T-cell (primary cell): ENCODE results near the gene CD34. TPM values are rescaled to one million over a fixed set of nuclear protein-coding genes. Genes with fewer than 3 reads are reported as not detected.
"Not testable (repeated sequence)": the region's sequence is repeated elsewhere in the genome, so short reads cannot be mapped to it uniquely, and the experiment has no call there.

ENCODE experiments used
- ATAC-seq, 4 experiments: fragments of 200-7000 bp in 3 of 4; fragments of 150-1000 bp in 1 of 4; cut with Tn5 transposase; replicated peaks in 1 of 4; 1 replicate in 3 of 4; 2 replicates in 1 of 4; pipeline ENCODE4 v1.10.0; 2021; ENCODE audit warnings: moderate library complexity in 3 of 4, mild to moderate bottlenecking in 2 of 4, moderate number of reproducible peaks in 1 of 4
- CTCF ChIA-PET, 2 donors: fragments of 300-600 bp; sonication (Branson Sonifier 250); formaldehyde crosslinking; loops; one replicate each; lab custom pipeline; 2022; ENCODE audit warnings: antibody characterized with exemption in 2 of 2; lab: Charles Lee
- POLR2A ChIA-PET, 2 donors: fragments of 300-600 bp; sonication (Branson Sonifier 250); formaldehyde crosslinking; loops; one replicate each; lab custom pipeline; 2022; ENCODE audit warnings: antibody characterized with exemption in 2 of 2; lab: Charles Lee
- DNase-seq, 35 experiments: peaks; one replicate each; pipeline versions ENCODE4 v3.0.0 to v3.0.0-alpha.2; 2013 to 2023
- H3K27ac ChIP-seq: one replicate; pipeline ENCODE4 v1.5.1; 2013; ENCODE audit warnings: low read length
- H3K27me3 ChIP-seq, 2 experiments: replicated peaks in 1 of 2; 1 replicate in 1 of 2; 2 replicates in 1 of 2; pipeline versions ENCODE4 v1.6.1 to v1.7.0; 2013; ENCODE audit warnings: low read length in 1 of 2, mixed read lengths in 1 of 2; ENCODE audit not compliant: control insufficient read depth in 2 of 2, insufficient read depth in 2 of 2; ENCODE audit errors: extremely low read depth in 1 of 2
- H3K36me3 ChIP-seq, 2 donors: 1 replicate in 1 of 2; 2 replicates in 1 of 2; pipeline versions ENCODE4 v1.6.1 to v1.7.0; 2013; ENCODE audit warnings: low read length in 1 of 2; ENCODE audit not compliant: control insufficient read depth in 2 of 2, insufficient read depth in 1 of 2; ENCODE audit errors: extremely low read depth in 1 of 2
- H3K4me1 ChIP-seq, 2 experiments: 1 replicate in 1 of 2; 2 replicates in 1 of 2; pipeline versions ENCODE4 v1.6.1 to v1.7.0; 2013; ENCODE audit warnings: low read length in 2 of 2, mixed read lengths in 1 of 2; ENCODE audit not compliant: insufficient read depth in 2 of 2, control insufficient read depth in 1 of 2; ENCODE audit errors: extremely low read depth in 1 of 2
- H3K4me3 ChIP-seq, 2 donors: 1 replicate in 1 of 2; 2 replicates in 1 of 2; pipeline versions ENCODE4 v1.5.1 to v1.7.0; 2013; ENCODE audit warnings: mild to moderate bottlenecking in 2 of 2, low read length in 1 of 2, moderate library complexity in 1 of 2; ENCODE audit not compliant: control insufficient read depth in 1 of 2; ENCODE audit errors: extremely low read depth in 1 of 2
- H3K9me3 ChIP-seq: 2 replicates; pipeline ENCODE4 v1.7.0; 2013
- H3K27ac Mint-ChIP-seq, 2 donors: one replicate each; pipeline ENCODE4 v1.8.0; 2020 to 2021; ENCODE audit warnings: mild to moderate bottlenecking in 2 of 2, mixed read lengths in 2 of 2
- H3K27me3 Mint-ChIP-seq, 2 donors: one replicate each; pipeline ENCODE4 v1.8.0; 2021 to 2022; ENCODE audit warnings: mixed read lengths in 2 of 2
- H3K36me3 Mint-ChIP-seq: one replicate; pipeline ENCODE4 v1.8.0; 2021; ENCODE audit warnings: mixed read lengths
- H3K4me1 Mint-ChIP-seq, 3 donors: one replicate each; pipeline ENCODE4 v1.8.0; 2020 to 2022; ENCODE audit warnings: mixed read lengths in 3 of 3, mild to moderate bottlenecking in 1 of 3
- H3K4me3 Mint-ChIP-seq, 3 donors: one replicate each; pipeline ENCODE4 v1.8.0; 2020 to 2022; ENCODE audit warnings: mild to moderate bottlenecking in 3 of 3, mixed read lengths in 3 of 3, moderate library complexity in 3 of 3
- H3K9me3 Mint-ChIP-seq, 3 donors: one replicate each; pipeline ENCODE4 v1.8.0; 2020 to 2022; ENCODE audit warnings: mixed read lengths in 3 of 3
- WGBS: methylation state at CpG from one replicate; pipeline ENCODE4 v1.1.5; 2013; ENCODE audit warnings: missing lambda C conversion rate; ENCODE audit not compliant: insufficient coverage; 5-methylcytosine and 5-hydroxymethylcytosine counted together
- total RNA-seq, 35 experiments: library from RNA in 6 of 35; stranded (reverse) in 6 of 35; fragments of 120-200 nt in 1 of 35; gene quantifications; one replicate each; pipeline versions ENCODE4 v1.2.1 to v1.2.4 and lab custom pipeline; 2013 to 2026

CD34 gene
- total RNA-seq, 5 donors from 2014 or later (not counting 1 experiment from before 2014, with no cell fraction given): 0.57 to 1.6 (median 0.83) TPM

DNA sequence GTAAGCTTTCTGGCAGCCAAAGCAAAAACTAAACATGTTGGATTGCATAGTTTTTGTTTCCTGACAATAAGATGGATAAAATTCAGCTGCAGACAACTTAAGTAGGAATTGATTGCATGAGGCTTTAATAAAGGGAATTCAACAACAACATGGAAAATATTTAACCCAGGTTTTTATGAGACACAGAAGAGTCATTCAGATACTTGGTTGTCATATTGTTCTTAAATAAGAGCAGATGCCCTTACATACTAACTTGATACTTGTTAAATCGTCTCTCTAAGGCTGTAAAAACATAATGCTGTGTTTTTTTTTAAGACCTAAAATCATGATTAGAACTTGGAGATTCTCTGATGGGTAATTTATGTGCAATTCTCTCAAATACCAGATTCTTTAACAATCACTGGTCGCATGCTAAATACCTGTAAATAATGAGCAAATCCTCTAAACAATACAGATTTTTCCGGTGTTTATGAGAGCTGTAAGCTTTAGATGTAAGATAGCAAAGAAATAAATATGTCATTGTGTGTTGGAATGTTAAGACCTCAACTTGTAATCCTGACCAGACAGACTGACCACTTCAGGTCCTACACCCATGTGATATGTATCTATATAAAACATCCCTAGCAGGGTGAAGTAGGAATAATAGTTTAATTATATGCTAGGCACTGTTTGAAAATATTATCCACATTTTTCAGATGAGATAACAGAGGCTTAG, 37.8 kb upstream of the CD34 start:
- Histone ChIP-seq H3K36me3 (no peaks in the 10 kb centered on the region), H3K9me3 (no peaks in the 10 kb centered on the region), H3K27me3 (peaks cover 0 to 7% of the 10 kb centered on the region in 2 experiments), H3K27ac (no peak overlapping the region), H3K4me3 (no peak overlapping the region), H3K4me1 (no peaks in the 10 kb centered on the region)
- peaks cover 6 to 11% of the 10 kb centered on the region in 2 donors for H3K27me3 Mint-ChIP-seq
- POLR2A ChIA-PET: no interaction called here
- no peaks in the 10 kb centered on the region for H3K4me1 Mint-ChIP-seq
- no peak overlapping the region for H3K27ac Mint-ChIP-seq
- no peaks in the 10 kb centered on the region for H3K9me3 Mint-ChIP-seq
- CTCF ChIA-PET: no interaction called here
- no CpG with 5 or more reads among the region's 3 CpGs for WGBS
- DNase-seq (no peak), ATAC-seq (no peak)
- H3K36me3 Mint-ChIP-seq: no peaks in the 10 kb centered on the region
- no peak overlapping the region for H3K4me3 Mint-ChIP-seq

DNA sequence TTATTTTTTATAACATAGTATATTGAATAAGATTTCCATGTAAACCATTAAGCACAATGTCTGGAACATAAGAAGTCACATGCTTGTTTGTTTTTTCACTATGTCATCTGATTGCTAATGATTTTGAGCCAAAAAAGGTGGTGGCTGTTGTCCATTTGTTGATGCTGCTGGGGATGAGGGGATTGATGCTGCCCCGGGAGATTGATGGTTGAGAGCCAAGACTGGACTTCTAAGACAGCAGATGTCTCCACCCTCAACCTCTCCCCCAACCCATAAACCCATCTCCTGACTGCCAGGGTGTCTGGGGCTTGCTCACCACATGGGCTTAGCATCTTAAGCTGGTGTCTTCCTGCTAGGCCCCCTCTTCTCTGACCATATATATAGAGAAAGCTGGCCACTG, 35.8 kb upstream of the CD34 start:
- CTCF ChIA-PET: interaction anchor here (0.5 to 1.7 kb wide), 3 partner anchors 18 to 119 kb away, joined by 3 to 4 read pairs (median 4); no protein-coding TSS in a partner anchor

DNA sequence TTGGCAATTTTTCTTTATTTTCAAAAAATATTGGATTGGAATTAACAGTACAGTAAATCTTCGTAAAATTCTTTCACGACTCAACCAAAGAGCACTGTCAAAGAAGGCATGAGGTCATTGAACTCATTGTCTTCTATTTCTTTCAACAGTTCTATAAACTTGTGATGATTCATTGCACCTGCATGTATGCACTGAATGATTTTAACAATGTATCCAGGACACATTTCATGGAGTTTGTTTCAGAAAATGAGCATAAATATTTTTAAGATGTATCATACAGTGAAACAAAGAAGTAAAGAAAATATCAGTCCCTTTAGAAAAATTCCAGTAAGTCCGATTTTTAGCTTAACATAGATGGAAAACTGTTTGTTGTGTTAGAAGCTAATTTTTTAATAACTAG, 33.6 kb upstream of the CD34 start:
- Mint-ChIP-seq H3K27ac (no peak overlapping the region), H3K36me3 (no peaks in the 10 kb centered on the region), H3K4me1 (no peaks in the 10 kb centered on the region), H3K4me3 (no peak overlapping the region), H3K27me3 (peaks cover 15 to 28% of the 10 kb centered on the region in 2 donors), H3K9me3 (no peaks in the 10 kb centered on the region)
- H3K36me3 ChIP-seq: no peaks in the 10 kb centered on the region
- POLR2A ChIA-PET: no interaction called here
- no peaks in the 10 kb centered on the region for H3K9me3 ChIP-seq
- ATAC-seq: no peak
- CTCF ChIA-PET: interaction anchor here in 1 of 2 donors (0.9 to 1.2 kb wide), 2 partner anchors 8 to 679 kb away, joined by 3 to 7 read pairs; no protein-coding TSS in a partner anchor
- H3K4me1 ChIP-seq: no peaks in the 10 kb centered on the region
- no CpG with 5 or more reads among the region's 3 CpGs for WGBS
- peaks cover 0 to 19% of the 10 kb centered on the region in 2 experiments for H3K27me3 ChIP-seq
- DNase-seq: no peak
- H3K4me3 ChIP-seq: no peak overlapping the region
- no peak overlapping the region for H3K27ac ChIP-seq

More for the DNA sequence above, 35.8 kb upstream of the CD34 start:
- H3K36me3 Mint-ChIP-seq: no peaks in the 10 kb centered on the region
- DNase-seq: no peak
- H3K9me3 Mint-ChIP-seq: no peaks in the 10 kb centered on the region
- Histone ChIP-seq H3K27ac (no peak overlapping the region), H3K27me3 (peaks cover 0 to 17% of the 10 kb centered on the region in 2 experiments), H3K9me3 (no peaks in the 10 kb centered on the region), H3K36me3 (no peaks in the 10 kb centered on the region), H3K4me3 (no peak overlapping the region), H3K4me1 (no peaks in the 10 kb centered on the region)
- no peak for ATAC-seq
- no peak overlapping the region for H3K4me3 Mint-ChIP-seq
- POLR2A ChIA-PET: no interaction called here
- no peaks in the 10 kb centered on the region for H3K4me1 Mint-ChIP-seq
- no CpG with 5 or more reads among the region's 1 CpG for WGBS
- H3K27ac Mint-ChIP-seq: no peak overlapping the region
- peaks cover 9 to 15% of the 10 kb centered on the region in 2 donors for H3K27me3 Mint-ChIP-seq

DNA sequence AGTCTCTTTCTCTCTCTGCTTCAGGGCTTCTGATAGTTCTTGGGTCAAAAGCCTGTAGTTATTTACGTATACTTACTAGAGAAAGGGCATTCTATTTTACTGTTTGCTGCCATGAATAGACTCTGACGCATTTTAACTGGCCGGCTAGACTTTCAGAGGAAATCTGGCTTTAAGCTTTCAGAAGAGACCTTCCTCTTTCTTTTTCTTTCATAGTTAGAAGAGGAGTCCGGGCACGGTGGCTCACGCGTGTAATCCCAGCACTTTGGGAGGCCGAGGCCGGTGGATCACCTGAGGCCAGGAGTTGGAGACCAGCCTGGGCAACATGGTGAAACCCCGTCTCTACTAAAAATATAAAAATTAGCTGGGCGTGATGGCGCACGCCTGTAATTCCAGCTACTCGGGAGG, 31.4 kb upstream of the CD34 start:
- DNase-seq, H3K4me1 Mint-ChIP-seq, H3K36me3 Mint-ChIP-seq, H3K27ac Mint-ChIP-seq, ATAC-seq, H3K9me3 ChIP-seq, POLR2A ChIA-PET, H3K4me3 Mint-ChIP-seq, H3K4me3 ChIP-seq, H3K4me1 ChIP-seq, H3K9me3 Mint-ChIP-seq, H3K36me3 ChIP-seq, CTCF ChIA-PET, H3K27ac ChIP-seq: not testable (repeated sequence)
- peaks cover 0 to 20% of the 10 kb centered on the region in 2 experiments for H3K27me3 ChIP-seq
- H3K27me3 Mint-ChIP-seq: peaks cover 24 to 36% of the 10 kb centered on the region in 2 donors
- 100% methylated on average over 1 of the region's 14 CpGs for WGBS

DNA sequence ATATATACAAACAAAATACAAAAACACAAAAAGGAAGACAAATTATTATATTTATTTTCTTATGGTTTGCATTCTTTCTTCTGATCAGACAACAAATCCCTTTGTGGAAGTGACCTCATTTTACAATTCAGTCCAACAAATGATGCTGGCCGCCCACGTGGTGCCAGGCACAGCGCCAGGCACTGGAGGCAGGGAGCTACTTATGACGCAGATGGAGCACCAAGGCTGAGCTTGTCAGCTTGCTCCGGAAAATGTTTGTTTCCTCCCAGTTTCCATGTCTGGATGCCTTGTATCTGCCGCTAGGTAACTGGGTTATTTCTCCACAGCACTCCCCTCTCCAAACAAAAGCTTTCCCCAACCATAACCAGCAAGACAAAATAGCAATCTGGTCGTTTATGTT, 30.7 kb upstream of the CD34 start:
- Mint-ChIP-seq H3K4me1 (no peaks in the 10 kb centered on the region), H3K9me3 (no peaks in the 10 kb centered on the region), H3K27ac (no peak overlapping the region), H3K36me3 (no peaks in the 10 kb centered on the region), H3K4me3 (no peak overlapping the region), H3K27me3 (peaks cover 24 to 39% of the 10 kb centered on the region in 2 donors)
- ChIA-PET POLR2A (no interaction called here), CTCF (no interaction called here)
- H3K4me1 ChIP-seq: no peaks in the 10 kb centered on the region
- ATAC-seq (no peak), DNase-seq (no peak)
- 85% methylated on average over 5 of the region's 7 CpGs for WGBS
- H3K36me3 ChIP-seq: no peaks in the 10 kb centered on the region
- no peak overlapping the region for H3K27ac ChIP-seq
- H3K4me3 ChIP-seq: no peak overlapping the region
- no peaks in the 10 kb centered on the region for H3K9me3 ChIP-seq
- H3K27me3 ChIP-seq: peaks cover 0 to 17% of the 10 kb centered on the region in 2 experiments

DNA sequence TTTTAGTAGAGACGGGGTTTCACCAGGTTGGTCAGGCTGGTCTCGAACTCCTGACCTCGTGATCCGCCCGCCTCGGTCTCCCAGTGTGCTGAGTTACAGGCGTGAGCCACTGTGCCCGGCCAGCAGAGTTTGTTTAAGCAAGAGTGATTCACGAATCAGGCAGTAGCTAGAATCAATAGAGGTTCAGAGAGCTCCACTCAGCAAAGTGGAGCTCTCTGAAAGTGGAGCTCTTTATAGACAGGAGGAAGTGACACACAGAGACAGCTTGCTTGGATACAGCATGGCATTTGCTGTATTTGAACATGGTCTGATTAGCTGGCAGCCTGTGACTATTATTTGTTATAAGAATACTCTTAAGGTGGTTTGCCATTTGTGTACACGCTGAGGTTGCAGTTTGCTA, 27.1 kb upstream of the CD34 start:
- Mint-ChIP-seq H3K27ac (no peak overlapping the region), H3K27me3 (peaks cover 24 to 39% of the 10 kb centered on the region in 2 donors), H3K4me3 (no peak overlapping the region), H3K9me3 (no peaks in the 10 kb centered on the region), H3K36me3 (no peaks in the 10 kb centered on the region), H3K4me1 (no peaks in the 10 kb centered on the region)
- 93% methylated on average over 9 of the region's 10 CpGs for WGBS
- DNase-seq: no peak
- no peak overlapping the region for H3K4me3 ChIP-seq
- no peaks in the 10 kb centered on the region for H3K36me3 ChIP-seq
- H3K4me1 ChIP-seq: no peaks in the 10 kb centered on the region
- H3K9me3 ChIP-seq: no peaks in the 10 kb centered on the region
- CTCF ChIA-PET: interaction anchor here in 1 of 2 donors (1.0 kb wide), 1 partner anchor 53 kb away, joined by 3 read pairs; no protein-coding TSS in a partner anchor
- POLR2A ChIA-PET: no interaction called here
- H3K27me3 ChIP-seq: peaks cover 0 to 12% of the 10 kb centered on the region in 2 experiments
- ATAC-seq: no peak
- H3K27ac ChIP-seq: no peak overlapping the region
